Middle frontal gyrus (tissue), 1 donor: ENCODE measurements around the gene POGLUT2.

ENCODE experiments used
- DNase-seq: peaks from one replicate; pipeline ENCODE4 v3.0.0-alpha.2; 2015; ENCODE audit warnings: low spot score; ENCODE audit errors: extremely low spot score

The POGLUT2 gene

DNA sequence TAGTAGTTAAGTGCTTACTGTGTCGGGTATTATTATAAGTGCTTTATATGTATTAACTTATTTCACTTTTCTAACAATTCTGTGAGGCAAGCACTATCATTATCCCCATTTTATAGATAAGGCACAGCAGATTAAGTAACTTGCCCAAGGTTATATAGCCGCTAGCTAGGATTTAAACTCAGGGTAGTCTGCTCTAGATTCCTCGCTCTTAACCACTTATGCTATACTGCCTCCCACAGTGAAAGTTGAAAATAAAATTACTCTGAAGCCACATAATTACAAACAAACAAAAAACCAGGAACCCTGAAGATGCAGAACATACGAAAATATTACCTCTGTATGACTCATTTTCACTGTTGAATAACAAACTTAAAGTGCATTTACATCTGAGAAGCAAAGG is 29.1 kb downstream of the POGLUT2 start:
- DNase-seq, result no peak

GRCh38 chr13:102768909-102769308 is 29.9 kb downstream of the POGLUT2 start:
- DNase-seq, result no peak

DNA sequence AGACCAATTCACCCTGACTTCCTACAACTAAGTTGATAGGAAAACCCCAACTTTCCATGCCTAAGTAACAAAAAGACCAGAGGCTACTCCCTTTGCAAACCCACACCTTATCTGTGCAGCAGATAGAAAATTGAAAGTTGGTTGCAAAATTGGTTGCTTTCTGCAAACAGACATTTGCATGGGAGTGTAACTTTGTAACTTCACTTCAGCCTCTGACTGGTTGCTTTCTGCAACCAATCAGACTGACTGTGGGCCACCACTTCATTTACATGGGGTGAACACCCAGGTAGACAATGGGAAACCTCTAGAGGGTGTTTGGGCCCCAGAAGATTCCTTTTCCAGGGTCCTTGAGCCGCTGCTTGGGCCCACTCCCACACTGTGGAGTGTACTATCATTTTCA is 35.0 kb downstream of the POGLUT2 start:
- no peak for DNase-seq

DNA sequence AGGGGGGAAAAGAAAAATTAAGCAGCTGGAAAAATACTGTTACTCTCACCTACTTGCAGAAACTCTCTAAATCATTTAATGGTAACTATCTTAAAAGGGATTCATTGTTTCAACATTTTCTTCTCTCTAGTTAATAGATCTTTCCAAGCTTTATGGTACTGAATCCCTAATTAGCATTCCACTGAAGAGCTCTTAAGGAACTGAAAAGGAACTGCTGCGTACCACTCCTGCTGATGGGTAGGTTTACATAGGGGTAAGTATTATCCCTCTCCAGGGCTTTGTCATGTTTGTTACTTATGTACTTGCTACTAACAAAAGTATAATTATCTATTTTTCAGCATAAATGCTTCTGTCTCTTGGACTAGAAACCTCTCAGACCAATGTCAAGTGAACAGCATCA is 37.7 kb downstream of the POGLUT2 start:
- no peak for DNase-seq

DNA sequence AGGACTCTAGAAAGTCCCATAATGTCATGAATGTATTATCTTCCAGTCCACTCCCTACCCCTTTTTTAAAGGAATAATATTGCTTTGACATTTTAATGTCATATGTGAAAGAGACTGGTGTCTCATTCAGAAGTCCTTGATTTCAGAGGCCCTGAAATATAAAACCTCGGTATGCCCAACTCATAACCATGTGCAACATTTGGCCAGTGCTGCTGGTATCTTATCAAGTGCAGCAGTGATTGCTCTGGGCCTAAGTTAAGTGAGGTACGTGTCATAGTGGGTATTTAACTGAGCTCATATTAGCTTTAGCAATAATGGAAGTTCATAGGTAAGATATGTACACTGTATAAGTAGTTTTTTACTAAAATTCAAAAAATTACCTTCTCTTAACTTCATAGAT is 39.9 kb downstream of the POGLUT2 start:
- DNase-seq, result no peak

GRCh38 chr13:102757006-102757405 is 41.8 kb downstream of the POGLUT2 start:
- DNase-seq, result no peak

DNA sequence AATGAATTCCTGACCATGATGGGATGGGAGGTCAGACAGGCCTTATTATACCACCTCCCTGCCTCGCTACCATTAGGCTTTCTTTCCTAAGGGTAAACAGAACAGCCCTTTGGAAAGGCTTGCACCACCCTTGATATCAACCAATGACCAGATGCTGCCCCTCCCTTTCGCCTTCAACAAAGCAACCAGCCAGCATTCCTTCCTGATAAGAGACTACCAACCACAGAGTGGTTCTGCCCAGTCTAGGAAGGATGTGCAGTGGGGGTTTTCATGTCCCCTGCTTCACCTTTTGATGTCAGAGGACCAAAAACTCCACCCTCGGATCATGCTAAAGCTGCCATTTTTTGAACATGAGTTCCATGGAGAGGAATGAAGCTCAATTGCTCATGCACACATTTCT is 46.9 kb downstream of the POGLUT2 start:
- DNase-seq, result no peak

- DNase-seq, result no peak
These were observed 56.3 kb downstream of the POGLUT2 start for GRCh38 chr13:102742506-102742905.

GRCh38 chr13:102742101-102742500 is 56.7 kb downstream of the POGLUT2 start:
- DNase-seq, result no peak
